H1 (cell line): ENCODE measurements around the gene HMCES. TPM values are rescaled to one million over a fixed set of nuclear protein-coding genes. Genes with fewer than 3 reads are reported as not detected.

ENCODE experiments used
- CTCF ChIA-PET: fragments of 300-600 bp; sonication (Branson Sonifier 250); formaldehyde crosslinking; loops from one replicate; lab custom pipeline; 2021; ENCODE audit not compliant: partially characterized antibody; lab: Charles Lee
- POLR2A ChIA-PET: fragments of 300-600 bp; sonication (Branson Sonifier 250); formaldehyde crosslinking; loops from one replicate; lab custom pipeline; 2021; ENCODE audit warnings: inconsistent platforms; ENCODE audit not compliant: partially characterized antibody; lab: Charles Lee
- DNase-seq, 2 experiments: peaks; one replicate each; pipeline versions ENCODE4 v3.0.0 to v3.0.0-alpha.2; 2010 to 2022; ENCODE audit warnings: low spot score in 2 of 2, low read depth in 1 of 2, mixed read lengths in 1 of 2
- FAIRE-seq: peaks from 2 replicates; lab custom pipeline; 2011; peaks lifted over from hg19 to GRCh38; lab: Jason Lieb, UNC
- H2AFZ ChIP-seq: 2 replicates; pipeline ENCODE4 v1.8.1; 2012; ENCODE audit warnings: low read length, inconsistent platforms
- H2AK5ac ChIP-seq: 2 replicates; pipeline ENCODE4 v1.6.1; 2013; ENCODE audit warnings: low read depth, low read length
- H2BK120ac ChIP-seq: replicated peaks from 2 replicates; pipeline ENCODE3; 2013; ENCODE audit warnings: low read depth, low read length, inconsistent platforms
- H2BK12ac ChIP-seq: 2 replicates; pipeline ENCODE4 v1.6.1; 2013; ENCODE audit warnings: low read depth, low read length
- H2BK15ac ChIP-seq: 2 replicates; pipeline ENCODE4 v1.6.1; 2013; ENCODE audit warnings: low read length
- H2BK20ac ChIP-seq: 2 replicates; pipeline ENCODE4 v1.6.1; 2013; ENCODE audit warnings: low read length
- H2BK5ac ChIP-seq: 2 replicates; pipeline ENCODE4 v1.6.1; 2013; ENCODE audit warnings: low read depth, low read length
- H3K14ac ChIP-seq: 2 replicates; pipeline ENCODE4 v1.6.1; 2013; ENCODE audit warnings: inconsistent platforms; ENCODE audit not compliant: insufficient read length
- H3K18ac ChIP-seq: 2 replicates; pipeline ENCODE4 v1.6.1; 2013; ENCODE audit warnings: low read length; ENCODE audit errors: extremely low read depth
- H3K23ac ChIP-seq: 2 replicates; pipeline ENCODE4 v1.6.1; 2013; ENCODE audit warnings: inconsistent platforms; ENCODE audit not compliant: insufficient read length
- H3K23me2 ChIP-seq: 2 replicates; pipeline ENCODE4 v1.6.1; 2013; ENCODE audit warnings: low read depth, low read length
- H3K27ac ChIP-seq: 2 replicates; pipeline ENCODE4 v1.6.1; 2011; ENCODE audit warnings: low read depth, low read length, inconsistent platforms
- H3K27me3 ChIP-seq, 4 experiments: replicated peaks in 1 of 4; 1 replicate in 1 of 4; 2 replicates in 3 of 4; pipeline versions ENCODE4 v1.6.1 to v1.8.1; 2011 to 2013; ENCODE audit warnings: low read length in 3 of 4, mild to moderate bottlenecking in 3 of 4, inconsistent platforms in 2 of 4, mixed read lengths in 2 of 4, moderate library complexity in 1 of 4; ENCODE audit not compliant: control insufficient read depth in 3 of 4, insufficient read depth in 3 of 4; ENCODE audit errors: extremely low read depth in 1 of 4
- H3K36me3 ChIP-seq, 4 experiments: 2 replicates each; pipeline versions ENCODE4 v1.6.1 to v1.8.1; 2011 to 2013; ENCODE audit warnings: mild to moderate bottlenecking in 4 of 4, low read length in 3 of 4, moderate library complexity in 2 of 4, control low read depth in 1 of 4, inconsistent platforms in 1 of 4; ENCODE audit not compliant: insufficient read depth in 4 of 4, control insufficient read depth in 2 of 4
- H3K4ac ChIP-seq: replicated peaks from 2 replicates; pipeline ENCODE3; 2013; ENCODE audit warnings: low read length, low read depth, mixed read lengths, inconsistent platforms; ENCODE audit not compliant: insufficient read length
- H3K4me1 ChIP-seq, 4 experiments: replicated peaks in 1 of 4; 1 replicate in 1 of 4; 2 replicates in 3 of 4; pipeline versions ENCODE4 v1.6.1 to v1.8.1; 2011 to 2013; ENCODE audit warnings: low read length in 3 of 4, inconsistent platforms in 2 of 4, mixed read lengths in 1 of 4; ENCODE audit not compliant: insufficient read depth in 4 of 4, control insufficient read depth in 3 of 4
- H3K4me2 ChIP-seq, 2 experiments: 2 replicates each; pipeline versions ENCODE4 v1.6.1 to v1.8.1; 2011 to 2013; ENCODE audit warnings: low read depth in 2 of 2, low read length in 2 of 2, control low read depth in 1 of 2, inconsistent platforms in 1 of 2, mild to moderate bottlenecking in 1 of 2; ENCODE audit not compliant: insufficient read depth in 1 of 2
- H3K4me3 ChIP-seq, 4 experiments: fragments of 200-600, 300-600 bp in 1 of 4; sonication (generic), shearing (Covaris generic), sonication (Bioruptor Twin) in 1 of 4; 2 replicates each; pipeline versions ENCODE4 v1.5.1 to v1.8.1; 2011 to 2016; ENCODE audit warnings: low read length in 4 of 4, low read depth in 3 of 4, control low read depth in 2 of 4, inconsistent platforms in 2 of 4, mild to moderate bottlenecking in 2 of 4, mixed read lengths in 1 of 4, moderate library complexity in 1 of 4; ENCODE audit not compliant: insufficient read depth in 2 of 4; ENCODE audit errors: extremely low read depth in 1 of 4
- H3K56ac ChIP-seq: replicated peaks from 2 replicates; pipeline ENCODE3; 2013; ENCODE audit warnings: low read depth, mild to moderate bottlenecking, mixed read lengths, low read length, inconsistent platforms; ENCODE audit not compliant: insufficient read length
- H3K79me1 ChIP-seq: 2 replicates; pipeline ENCODE4 v1.6.1; 2013; ENCODE audit warnings: low read depth, low read length, control low read depth
- H3K79me2 ChIP-seq, 2 experiments: 2 replicates each; pipeline versions ENCODE4 v1.6.1 to v1.8.1; 2012 to 2013; ENCODE audit warnings: low read length in 2 of 2, mild to moderate bottlenecking in 2 of 2, inconsistent platforms in 1 of 2; ENCODE audit not compliant: insufficient read depth in 2 of 2, control insufficient read depth in 1 of 2
- H3K9ac ChIP-seq, 4 experiments: replicated peaks in 1 of 4; 1 replicate in 1 of 4; 2 replicates in 3 of 4; pipeline versions ENCODE4 v1.6.1 to v1.8.1; 2011 to 2013; ENCODE audit warnings: low read depth in 3 of 4, low read length in 3 of 4, control low read depth in 2 of 4, mild to moderate bottlenecking in 2 of 4, moderate library complexity in 2 of 4, inconsistent platforms in 1 of 4; ENCODE audit errors: extremely low read depth in 1 of 4
- H3K9me3 ChIP-seq, 2 experiments: 2 replicates each; pipeline versions ENCODE4 v1.6.1 to v1.8.1; 2012 to 2013; ENCODE audit warnings: mild to moderate bottlenecking in 2 of 2, moderate library complexity in 2 of 2, control low read depth in 1 of 2, inconsistent platforms in 1 of 2, low read depth in 1 of 2, low read length in 1 of 2, mixed read lengths in 1 of 2; ENCODE audit not compliant: insufficient read depth in 2 of 2
- H4K20me1 ChIP-seq, 2 experiments: replicated peaks in 1 of 2; 2 replicates each; pipeline versions ENCODE3 to v1.8.1; 2011 to 2013; ENCODE audit warnings: inconsistent platforms in 2 of 2, low read length in 2 of 2, mild to moderate bottlenecking in 1 of 2; ENCODE audit not compliant: insufficient read depth in 2 of 2, control insufficient read depth in 1 of 2
- H4K5ac ChIP-seq: 2 replicates; pipeline ENCODE4 v1.6.1; 2013; ENCODE audit warnings: low read length, low read depth, mixed read lengths, inconsistent platforms; ENCODE audit not compliant: insufficient read length
- H4K8ac ChIP-seq: 2 replicates; pipeline ENCODE4 v1.8.0; 2013; ENCODE audit warnings: mild to moderate bottlenecking, moderate library complexity, low read length, inconsistent platforms; ENCODE audit not compliant: insufficient read depth; ENCODE audit errors: extremely low read depth
- H4K91ac ChIP-seq: replicated peaks from 2 replicates; pipeline ENCODE3; 2013; ENCODE audit warnings: low read length, mixed read lengths, inconsistent platforms; ENCODE audit not compliant: insufficient read length
- KDM1A ChIP-seq: fragments of 200-600, 300-600 bp; sonication (generic); IDR thresholded peaks from 2 replicates; pipeline ENCODE4 v1.7.1; 2016; ENCODE audit warnings: mild to moderate bottlenecking, low read length, borderline replicate concordance
- NANOG ChIP-seq: IDR thresholded peaks from 2 replicates; pipeline ENCODE4 v1.6.1; 2011; ENCODE audit warnings: low read length, low read depth, mild to moderate bottlenecking, inconsistent platforms; ENCODE audit not compliant: insufficient read depth, poor library complexity, severe bottlenecking
- SP4 ChIP-seq: IDR thresholded peaks from 2 replicates; pipeline ENCODE4 v1.6.1; 2012; ENCODE audit warnings: low read length, inconsistent platforms
- SUZ12 ChIP-seq: fragments of 200-600 bp; sonication (generic); IDR thresholded peaks from 2 replicates; pipeline ENCODE4 v1.6.1; 2012; ENCODE audit warnings: mild to moderate bottlenecking, inconsistent platforms, low read length, moderate library complexity, mixed read lengths
- TAF7 ChIP-seq: optimal IDR thresholded peaks from 2 replicates; pipeline ENCODE3; 2011; ENCODE audit warnings: low read depth, mild to moderate bottlenecking, inconsistent platforms, low read length, moderate library complexity, borderline replicate concordance
- WGBS, 2 experiments: shearing (Covaris generic) in 1 of 2; methylation state at CpG; one replicate each; pipeline versions ENCODE4 v1.1.6 to v1.1.7; 2013 to 2015; ENCODE audit warnings: low lambda C conversion rate in 2 of 2, mixed read lengths in 2 of 2, inconsistent platforms in 1 of 2, low coverage in 1 of 2, missing lambda C conversion rate in 1 of 2; ENCODE audit not compliant: insufficient replicate concordance in 2 of 2, insufficient coverage in 1 of 2, insufficient read length in 1 of 2; ENCODE audit errors: extremely low coverage in 1 of 2, missing lambda C conversion rate in 1 of 2; 5-methylcytosine and 5-hydroxymethylcytosine counted together
- long read RNA-seq, 2 experiments: library from RNA in 1 of 2; library from capped mRNA in 1 of 2; stranded (forward); transcript quantifications; one replicate each; pipeline ENCODE4 v2.0.0, GENCODE V29; 2021; ENCODE audit warnings: inconsistent platforms in 1 of 2
- polyA minus RNA-seq, 3 experiments: library from RNA; depleted of rRNA, polyadenylated mRNA; stranded (reverse); fragments of >200 nt; gene quantifications; 1 replicate in 2 of 3; 2 replicates in 1 of 3; pipeline ENCODE4 v1.2.3, GENCODE V29; 2011
- polyA plus RNA-seq, 7 experiments: library from polyadenylated mRNA; depleted of rRNA in 3 of 7; stranded (reverse) in 5 of 7; unstranded in 2 of 7; fragments of >200 nt in 5 of 7; fragments of 200-250 nt in 2 of 7; gene quantifications; 1 replicate in 5 of 7; 2 replicates in 1 of 7; 4 replicates in 1 of 7; pipeline versions ENCODE4 v1.2.1 to v1.2.3, GENCODE V29; 2011 to 2013; ENCODE audit warnings: missing spikeins in 2 of 7, mixed read lengths in 2 of 7
- total RNA-seq: library from RNA; stranded (reverse); fragmentation: NEBNext Ultra II Directional; extraction: Animal tissue kit (Norgen Biotek cat#: 25700); gene quantifications from 2 replicates; pipeline ENCODE4 v1.2.1, GENCODE V29; 2021
- TF ChIP-seq, protein P1 (sequence below): IDR thresholded peaks from 2 replicates; pipeline ENCODE4 v1.6.1; 2011; ENCODE audit warnings: low read depth, mild to moderate bottlenecking, low read length; ENCODE audit not compliant: insufficient read depth

Gene HMCES, protein sequence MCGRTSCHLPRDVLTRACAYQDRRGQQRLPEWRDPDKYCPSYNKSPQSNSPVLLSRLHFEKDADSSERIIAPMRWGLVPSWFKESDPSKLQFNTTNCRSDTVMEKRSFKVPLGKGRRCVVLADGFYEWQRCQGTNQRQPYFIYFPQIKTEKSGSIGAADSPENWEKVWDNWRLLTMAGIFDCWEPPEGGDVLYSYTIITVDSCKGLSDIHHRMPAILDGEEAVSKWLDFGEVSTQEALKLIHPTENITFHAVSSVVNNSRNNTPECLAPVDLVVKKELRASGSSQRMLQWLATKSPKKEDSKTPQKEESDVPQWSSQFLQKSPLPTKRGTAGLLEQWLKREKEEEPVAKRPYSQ
- 46.7 and 49.5 TPM in 2 replicates for total RNA-seq
- polyA plus RNA-seq (2011; rRNA removed), result 27.6 and 30.4 TPM in 2 replicates
- polyA plus RNA-seq (2011; cell fraction: cytosol; rRNA removed), result 26.4 TPM
- polyA plus RNA-seq (2011; cell fraction: nucleus; rRNA removed), result 17.6 TPM
- polyA plus RNA-seq (2012, experiment 1 of 2), result 35.2 to 56.7 TPM (median 52.2 TPM) in 4 replicates
- polyA plus RNA-seq (2012, experiment 2 of 2), result 32.7 TPM
- 22.5 TPM for polyA plus RNA-seq (2013, experiment 1 of 2)
- 22.2 TPM for polyA plus RNA-seq (2013, experiment 2 of 2)
- 22.2 and 26.2 TPM in 2 replicates for polyA minus RNA-seq (2011; rRNA and poly(A)+ RNA removed)
- 17.0 TPM for polyA minus RNA-seq (2011; cell fraction: cytosol; rRNA and poly(A)+ RNA removed)
- polyA minus RNA-seq (2011; cell fraction: nucleus; rRNA and poly(A)+ RNA removed), result 9.9 TPM
- long read RNA-seq, experiment 1, transcript HMCES-204 (7 exons, 1,952 nt), result minor isoform, 6 of 52 reads
- long read RNA-seq, experiment 1, transcript HMCES-201 (7 exons, 2,515 nt), result major isoform, 7 of 52 reads
- long read RNA-seq, experiment 1, partial matches to known transcripts, result 19 of 52 reads
- long read RNA-seq, experiment 1, other reads (novel, unspliced or antisense), result 16 of 52 reads
- long read RNA-seq, experiment 2, transcript HMCES-201 (7 exons, 2,515 nt), result major isoform, 39 of 63 reads
- long read RNA-seq, experiment 2, partial matches to known transcripts, result 15 of 63 reads
- long read RNA-seq, experiment 2, other reads (novel, unspliced or antisense), result 7 of 63 reads

- Histone ChIP-seq H3K79me2 (peaks cover 0 to 7% of the 10 kb centered on the region in 2 experiments; a peak in 2 of 4 replicates), H3K36me3 (peaks cover 7 to 37% (median 25%) of the 10 kb centered on the region in 4 experiments; a peak in 7 of 8 replicates), H4K5ac (peak within 1 kb of the TSS; percentile 49), H2AK5ac (peak within 1 kb of the TSS; percentile 60; the same call in 1 of the 2 replicates), H2BK20ac (no peak within 1 kb of the TSS), H2BK15ac (peak within 1 kb of the TSS; percentile 90; the same call in 1 of the 2 replicates), H3K9ac (peak within 1 kb of the TSS; percentile 77 to 93 (median 87)), H3K4me2 (peak within 1 kb of the TSS; percentile 87 to 99), H3K79me1 (no peaks in the 10 kb centered on the region), H2BK5ac (peak within 1 kb of the TSS; percentile 92), H2BK120ac (peak within 1 kb of the TSS; percentile 50), H2AFZ (peak within 1 kb of the TSS; percentile 77), H3K23ac (no peak within 1 kb of the TSS), H4K8ac (peak within 1 kb of the TSS; percentile 92), H3K23me2 (peaks cover 7% of the 10 kb centered on the region; the same call in 1 of the 2 replicates), H3K56ac (peak within 1 kb of the TSS; percentile 51), H3K9me3 (no peaks in the 10 kb centered on the region), H3K4me1 (peaks cover 0 to 13% (median 6%) of the 10 kb centered on the region in 4 experiments; a peak in 6 of 7 replicates), H4K20me1 (no peaks in the 10 kb centered on the region), H4K91ac (peak within 1 kb of the TSS; percentile 87), H3K27ac (peak within 1 kb of the TSS; percentile 89), H3K27me3 (no peaks in the 10 kb centered on the region), H3K14ac (no peak within 1 kb of the TSS), H2BK12ac (peak within 1 kb of the TSS; percentile 72; the same call in 1 of the 2 replicates), H3K4me3 (peak within 1 kb of the TSS; percentile 92 to 96 (median 94)), H3K4ac (peak within 1 kb of the TSS; percentile 74), H3K18ac (peak within 1 kb of the TSS; percentile 75)
- DNase-seq (peak; percentile 66 to 96), FAIRE-seq (no peak)
- ChIA-PET CTCF (interaction anchor here (0.8 to 3.0 kb wide), 4 partner anchors 25 to 50 kb away, joined by 3 to 13 read pairs (median 4); partner anchors contain the start of gene COPG1), POLR2A (interaction anchor here (0.6 to 5.4 kb wide), 17 partner anchors 9 to 210 kb away, joined by 3 to 92 read pairs (median 3); partner anchors contain the start of gene RAB43)
- 1% methylated on average over 21 of the region's 44 CpGs; no CpG with 5 or more reads in 1 of the 2 experiments for WGBS, 2 experiments
- no peak for TF ChIP-seq NANOG
- no peak for TF ChIP-seq KDM1A
- peak; percentile 66; the same call in 1 of the 2 replicates for TF ChIP-seq SP4
- no peak for TF ChIP-seq SUZ12
- TF ChIP-seq, protein P1, sequence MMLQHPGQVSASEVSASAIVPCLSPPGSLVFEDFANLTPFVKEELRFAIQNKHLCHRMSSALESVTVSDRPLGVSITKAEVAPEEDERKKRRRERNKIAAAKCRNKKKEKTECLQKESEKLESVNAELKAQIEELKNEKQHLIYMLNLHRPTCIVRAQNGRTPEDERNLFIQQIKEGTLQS, result no peak
- TF ChIP-seq TAF7, result peak; percentile 47
These were observed at the start of gene HMCES for GRCh38 chr3:129278439-129278965. Gene HMCES (plus strand): TSS chr3:129278870. CDS start chr3:129279733, 863 bp downstream.
